Iris pigment epithelial cell (primary cell): ENCODE results near the gene SGSM1.

Experiments
- DNase-seq: peaks from one replicate; pipeline ENCODE4 v3.0.0-alpha.2; 2011; ENCODE audit warnings: low read depth

Gene SGSM1

DNA sequence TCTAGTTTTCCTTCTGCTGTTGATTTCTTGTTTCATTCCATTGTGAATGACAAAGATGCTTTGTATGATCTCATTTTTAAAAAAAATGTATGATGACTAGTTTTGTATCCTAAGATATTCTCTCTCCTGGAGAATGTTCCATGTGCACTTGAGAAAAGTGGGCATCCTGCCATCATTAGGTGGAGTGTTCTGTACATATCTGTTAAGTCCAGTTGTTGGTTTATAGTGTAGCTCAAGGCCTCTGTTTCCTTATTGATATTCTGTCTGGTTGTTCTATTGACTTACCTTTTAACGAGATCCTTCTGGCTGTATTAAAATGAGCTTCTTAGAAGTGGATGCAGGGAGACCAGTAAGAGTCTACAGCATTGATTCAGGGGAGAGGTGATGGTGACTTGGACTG, 35.2 kb downstream of the SGSM1 start:
- no peak for DNase-seq

DNA sequence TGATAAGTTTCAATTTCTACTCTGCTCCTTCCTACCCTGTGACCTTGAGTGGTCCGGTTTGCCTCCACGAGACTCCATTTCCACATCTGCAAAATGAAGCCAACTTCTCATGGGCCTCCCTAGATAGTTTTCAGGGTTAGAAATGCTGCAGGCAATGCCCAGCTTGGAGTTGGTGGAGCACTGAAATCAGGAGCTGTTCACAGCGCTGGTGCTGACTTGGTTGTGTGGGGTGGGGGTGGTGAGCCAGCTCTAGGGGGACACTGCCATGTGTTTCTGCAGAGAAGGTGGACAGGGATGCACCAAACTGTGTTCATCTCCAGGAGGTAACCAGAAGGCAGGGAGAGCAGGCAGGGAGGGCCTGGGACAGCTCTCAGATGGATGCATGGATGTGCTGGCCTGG, 37.0 kb downstream of the SGSM1 start:
- no peak for DNase-seq

DNA sequence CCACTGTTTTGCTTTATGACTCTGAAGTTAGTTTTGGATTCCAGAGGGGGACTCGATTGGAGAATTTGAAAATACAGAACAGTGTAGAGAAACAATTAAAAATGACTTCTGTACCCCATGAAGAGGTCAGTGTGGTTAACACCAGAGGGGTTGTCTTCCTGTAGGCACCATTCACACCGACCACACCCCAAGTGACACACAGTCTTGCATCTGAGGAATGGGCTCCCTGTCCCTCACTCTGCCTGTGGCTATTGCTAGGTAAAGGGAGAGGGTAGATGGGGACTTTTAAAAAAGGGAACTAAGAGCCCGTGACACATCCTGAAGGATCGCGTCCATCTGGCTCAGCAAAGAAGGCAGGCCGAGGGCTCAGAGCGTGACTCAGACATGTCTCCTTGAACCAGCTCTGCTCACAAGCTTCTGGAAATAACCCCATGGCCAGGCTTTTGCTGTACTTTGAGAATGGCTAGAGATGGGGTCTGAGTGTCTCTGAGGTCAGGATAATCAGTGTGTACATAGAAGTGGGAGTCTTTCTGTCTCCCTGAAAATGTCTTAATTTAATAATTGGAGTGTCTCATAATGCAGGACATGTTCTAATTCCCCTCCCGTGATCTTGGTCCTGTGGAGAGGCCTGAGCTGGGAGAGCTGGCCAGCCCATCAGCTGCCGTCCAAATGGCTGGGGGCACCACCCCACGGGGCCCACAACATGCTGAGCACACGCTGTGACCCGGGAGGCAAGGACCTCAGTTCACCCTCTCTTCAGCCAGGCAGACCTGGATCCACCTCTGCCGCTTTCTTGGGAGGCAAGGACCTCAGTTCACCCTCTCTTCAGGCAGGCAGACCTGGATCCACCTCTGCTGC, 39.3 kb downstream of the SGSM1 start:
- peak; percentile 57 for DNase-seq

DNA sequence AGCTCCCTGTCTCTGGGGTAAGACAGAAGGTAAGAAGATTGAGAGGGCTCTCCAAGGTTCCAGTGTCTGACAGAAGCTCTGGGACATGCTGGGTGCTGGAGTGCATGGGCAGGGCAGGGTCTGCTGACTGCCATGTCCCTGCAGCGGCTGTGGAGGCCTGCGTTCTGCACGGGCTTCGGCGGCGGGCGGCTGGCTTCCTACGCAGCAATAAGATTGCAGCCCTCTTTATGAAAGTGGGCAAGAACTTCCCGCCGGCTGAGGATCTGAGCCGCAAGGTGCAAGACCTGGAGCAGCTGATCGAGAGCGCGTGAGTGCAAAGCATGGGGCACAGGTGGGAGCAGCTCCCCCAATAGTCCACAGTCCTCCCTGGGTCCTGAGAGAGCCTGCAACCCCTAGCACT, 41.5 kb downstream of the SGSM1 start:
- DNase-seq, result no peak

DNA sequence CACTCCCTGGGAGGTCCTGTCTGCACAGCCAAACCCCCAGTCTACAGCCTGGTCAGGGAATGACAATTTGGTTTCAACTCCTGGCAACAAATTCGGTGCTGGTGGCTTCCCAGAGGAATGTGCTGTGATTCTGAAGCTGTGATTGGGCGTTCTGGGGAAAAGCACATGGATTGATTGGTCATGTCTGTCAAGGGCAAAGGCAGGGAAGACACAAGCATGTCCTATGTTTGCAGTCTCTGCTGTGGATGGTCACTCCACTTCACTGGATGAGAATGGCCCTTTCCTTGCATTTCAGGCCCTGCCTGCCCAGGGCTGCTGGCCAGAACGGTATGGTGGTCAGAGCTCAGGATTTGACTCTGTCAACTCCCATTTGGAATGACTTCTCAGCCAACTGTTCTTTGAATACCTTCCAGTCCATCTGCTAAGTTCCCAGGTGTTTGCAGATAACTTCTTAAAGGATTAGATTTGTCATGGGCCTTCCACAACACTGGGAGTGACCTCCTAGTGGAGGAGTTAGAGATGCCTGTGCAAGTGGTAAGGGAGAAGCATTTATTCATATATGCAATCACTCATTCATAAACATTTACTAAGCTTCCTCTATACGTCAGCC, 42.7 kb downstream of the SGSM1 start:
- DNase-seq, result no peak

DNA sequence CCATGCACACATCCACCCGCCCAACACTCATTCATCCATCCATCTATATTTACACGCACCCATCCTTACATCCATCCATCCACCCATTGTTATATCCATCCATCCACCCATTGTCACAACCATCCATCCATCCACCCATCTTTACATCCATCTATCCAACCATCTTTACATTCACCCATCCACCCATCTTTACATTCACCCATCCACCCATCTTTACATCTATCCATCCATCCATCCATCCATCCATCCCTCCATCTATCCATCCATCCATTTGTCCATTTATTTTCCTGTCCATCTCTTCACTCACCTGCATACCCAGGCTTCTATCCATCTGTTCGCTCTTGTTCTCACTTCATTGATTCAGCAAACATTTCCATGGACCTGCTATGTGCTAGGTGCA, 49.8 kb downstream of the SGSM1 start:
- DNase-seq, result no peak

DNA sequence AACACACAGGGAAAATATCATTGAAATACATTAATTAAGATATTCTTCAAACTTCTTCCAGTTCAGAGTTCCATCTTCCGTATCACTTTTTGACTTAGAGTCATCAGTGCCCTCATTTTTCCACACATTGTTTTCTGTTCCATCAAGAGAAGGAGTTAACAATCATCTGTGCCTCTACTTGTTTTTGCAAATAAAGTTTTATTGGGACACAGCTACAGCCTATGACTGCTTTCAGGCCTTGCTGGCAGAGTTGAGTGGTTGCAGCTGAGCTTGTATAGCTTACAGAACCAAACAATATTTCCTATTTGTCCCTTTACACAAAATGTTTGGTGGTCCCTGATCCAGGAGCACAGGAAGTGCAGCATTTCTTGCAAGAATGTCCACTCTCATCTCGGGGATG, 51.6 kb downstream of the SGSM1 start:
- no peak for DNase-seq

DNA sequence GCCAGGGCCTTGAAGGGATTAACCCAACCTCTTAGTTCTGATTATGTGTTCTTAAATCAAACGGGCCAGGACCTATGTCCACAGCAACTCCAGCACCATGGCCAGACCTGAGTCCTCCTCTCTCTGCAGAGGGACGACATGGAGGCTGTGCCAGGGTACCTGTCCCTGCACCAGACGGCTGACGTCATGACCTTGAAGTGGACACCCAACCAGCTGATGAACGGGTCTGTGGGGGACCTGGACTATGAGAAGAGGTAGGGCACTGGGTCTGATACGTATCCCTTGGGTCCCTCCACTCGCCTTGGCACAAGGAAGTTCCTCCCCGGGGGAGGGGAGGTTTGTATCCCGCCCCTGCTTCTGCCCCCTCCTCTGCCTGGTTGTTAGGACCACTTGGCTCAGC, 53.6 kb downstream of the SGSM1 start:
- no peak for DNase-seq

DNA sequence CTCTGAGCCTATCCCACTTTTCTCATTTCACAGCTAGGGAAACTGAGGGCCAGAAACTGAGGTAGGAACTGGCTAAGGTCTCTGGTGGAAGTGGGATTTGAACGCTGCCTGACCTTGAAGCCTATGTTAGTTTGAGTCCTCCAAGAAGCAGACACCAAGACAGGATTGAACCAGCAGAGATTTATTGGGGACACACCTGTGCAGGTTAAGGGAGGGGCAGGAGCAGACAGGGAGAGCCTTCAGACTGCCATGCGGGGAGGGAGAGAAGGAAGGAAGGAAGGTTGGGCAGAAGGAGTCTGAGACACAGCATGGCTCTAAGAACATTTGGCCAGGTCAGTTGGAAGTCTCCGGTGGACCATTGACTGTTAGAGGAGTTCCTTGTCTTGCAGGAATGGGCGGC, 59.5 kb downstream of the SGSM1 start:
- DNase-seq, result no peak

DNA sequence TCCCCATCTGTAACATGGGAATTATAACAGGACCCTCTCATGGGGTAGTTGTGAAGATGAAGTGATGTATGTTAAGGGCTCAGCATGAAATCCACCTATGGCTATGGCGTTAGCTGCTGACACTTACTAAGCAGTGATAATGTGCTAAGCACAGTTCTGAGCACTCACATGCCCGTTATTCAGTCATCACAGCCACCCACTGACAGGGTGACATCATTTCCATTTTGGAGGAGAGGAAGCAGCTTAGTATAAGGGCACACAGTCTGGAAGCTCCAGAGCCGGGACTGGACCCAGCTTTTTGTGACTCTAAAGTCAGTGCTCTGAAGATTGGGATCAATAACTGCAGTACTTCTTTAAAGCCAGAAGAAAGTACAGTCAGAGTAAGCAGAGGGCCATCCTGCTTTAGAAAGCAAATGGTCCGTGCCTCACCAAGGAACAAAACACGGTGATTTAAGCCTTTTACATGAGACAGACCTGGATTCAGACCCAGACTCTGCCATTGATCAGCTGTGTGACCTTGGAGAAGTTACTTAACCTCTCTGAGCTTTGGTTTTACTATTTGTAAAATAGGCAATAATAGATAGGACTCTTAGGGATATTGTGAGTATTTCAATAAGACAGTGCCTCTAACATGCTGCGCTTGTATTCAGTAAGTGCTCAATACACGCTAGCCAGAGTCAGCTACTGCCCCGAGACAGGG, 61.5 kb downstream of the SGSM1 start:
- no peak for DNase-seq

DNA sequence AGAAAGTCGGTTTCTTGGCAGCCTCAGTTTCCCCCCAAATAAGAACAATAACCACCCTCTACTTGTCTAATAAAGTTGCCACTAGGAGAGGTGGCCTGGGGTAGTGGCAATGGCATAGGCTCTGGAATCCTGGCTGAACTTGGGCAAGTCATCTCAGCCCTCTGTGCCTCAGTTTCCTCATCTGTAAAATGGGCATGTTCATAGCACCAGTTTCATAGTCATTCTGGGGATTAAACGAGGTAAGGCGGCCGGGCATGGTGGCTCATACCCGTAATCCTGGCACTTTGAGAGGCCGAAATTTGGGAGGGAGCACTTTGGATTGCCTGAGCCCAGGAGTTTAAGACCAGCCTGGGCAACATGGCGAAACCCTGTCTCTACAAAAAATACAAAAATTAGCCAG, 63.0 kb downstream of the SGSM1 start:
- DNase-seq, result no peak

DNA sequence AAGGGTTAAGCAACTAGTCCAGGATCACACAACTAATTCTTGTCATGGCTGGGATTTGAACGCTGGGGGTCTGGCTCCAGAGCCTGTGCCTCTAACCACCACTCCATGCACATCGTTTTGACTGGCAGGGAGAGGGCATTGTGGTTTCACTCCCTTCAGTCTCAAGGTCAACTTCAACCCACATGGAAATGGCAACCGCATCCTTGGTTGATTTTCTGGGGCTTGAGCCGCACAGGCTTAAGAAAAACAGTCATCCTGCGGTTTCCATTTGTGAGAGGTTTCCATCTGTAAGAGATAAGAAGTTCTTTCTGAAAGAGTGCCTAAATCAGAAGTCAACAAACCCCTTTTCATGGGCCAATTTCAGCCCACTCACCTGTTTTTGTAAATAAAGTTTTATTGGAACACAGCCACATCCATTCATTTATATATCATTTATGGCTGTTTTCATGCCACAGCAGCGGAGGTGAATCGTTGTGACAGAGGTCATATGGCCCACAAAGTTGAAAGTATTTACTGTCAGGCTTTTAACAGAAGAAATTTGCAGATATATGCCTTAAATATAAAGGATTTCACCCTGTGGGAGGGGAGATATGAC, 65.7 kb downstream of the SGSM1 start:
- DNase-seq, result peak; percentile 14

DNA sequence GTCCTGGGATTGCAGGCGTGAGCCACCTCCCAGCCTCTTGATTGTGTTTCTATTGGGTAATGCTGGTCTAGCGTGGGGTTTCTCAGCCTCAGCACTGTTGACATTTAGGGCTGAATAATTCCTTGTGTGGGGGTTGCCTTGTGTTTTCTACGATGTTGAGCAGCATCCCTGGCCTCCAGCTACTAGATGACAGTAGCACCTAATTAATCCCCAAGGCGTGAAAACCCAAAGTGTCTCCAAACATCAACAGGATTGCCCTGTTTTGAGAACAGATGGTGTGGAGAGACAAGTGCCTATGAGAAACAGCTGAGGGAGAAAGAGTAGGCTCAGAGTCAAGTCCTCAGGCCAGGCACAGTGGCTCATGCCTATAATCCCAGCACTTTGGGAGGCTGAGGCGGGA, 67.2 kb downstream of the SGSM1 start:
- DNase-seq, result no peak

DNA sequence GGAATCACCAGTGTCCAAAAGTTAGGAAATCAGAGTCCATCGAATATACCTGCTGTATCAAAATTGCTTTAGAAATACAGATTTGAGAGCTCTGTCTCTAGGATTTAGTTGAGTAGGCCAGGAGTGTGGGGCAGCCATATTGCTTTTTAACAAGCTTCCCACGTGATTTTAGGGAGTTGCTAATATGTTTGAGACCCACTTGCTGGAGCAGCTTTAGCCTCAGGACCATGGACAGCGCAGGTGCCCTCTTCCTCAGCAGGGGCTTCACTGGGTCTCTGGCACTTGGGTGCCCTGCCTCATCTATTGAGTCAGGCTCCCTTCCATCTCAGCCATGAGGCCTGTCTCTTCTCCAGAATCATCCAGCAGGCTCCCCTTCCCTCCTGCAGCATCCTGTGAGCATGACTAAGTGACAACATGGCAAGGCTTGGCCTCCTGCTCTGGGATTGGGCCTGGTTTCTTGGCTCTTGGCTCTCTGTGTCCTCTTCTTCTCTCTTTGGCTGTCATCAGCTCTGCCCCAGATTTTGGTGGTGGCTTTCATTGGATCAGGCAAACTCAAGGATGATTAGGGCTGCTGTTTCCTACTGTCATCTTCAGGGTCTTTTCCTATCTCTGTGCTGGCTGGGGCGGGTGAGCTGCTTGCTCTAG, 70.0 kb downstream of the SGSM1 start:
- peak; percentile 11 for DNase-seq

DNA sequence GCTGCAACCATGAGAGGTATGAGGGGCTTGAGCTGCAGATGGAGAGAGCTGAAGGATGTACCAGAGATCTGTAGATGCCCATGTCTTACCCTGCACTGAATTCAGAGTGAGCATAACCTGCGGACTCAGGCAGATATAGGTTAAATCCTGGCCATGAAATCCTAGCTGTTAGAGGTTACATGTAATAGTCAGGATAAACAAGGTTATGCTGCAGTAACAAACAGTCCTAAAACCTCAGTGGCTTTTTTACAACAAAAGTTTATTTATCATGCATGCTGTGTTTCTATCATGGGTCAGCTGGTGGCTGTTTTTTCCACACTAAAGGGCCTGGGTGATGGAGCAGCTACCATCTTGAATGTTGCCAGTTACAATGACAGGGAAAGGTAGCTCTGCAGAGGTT, 70.7 kb downstream of the SGSM1 start:
- no peak for DNase-seq

DNA sequence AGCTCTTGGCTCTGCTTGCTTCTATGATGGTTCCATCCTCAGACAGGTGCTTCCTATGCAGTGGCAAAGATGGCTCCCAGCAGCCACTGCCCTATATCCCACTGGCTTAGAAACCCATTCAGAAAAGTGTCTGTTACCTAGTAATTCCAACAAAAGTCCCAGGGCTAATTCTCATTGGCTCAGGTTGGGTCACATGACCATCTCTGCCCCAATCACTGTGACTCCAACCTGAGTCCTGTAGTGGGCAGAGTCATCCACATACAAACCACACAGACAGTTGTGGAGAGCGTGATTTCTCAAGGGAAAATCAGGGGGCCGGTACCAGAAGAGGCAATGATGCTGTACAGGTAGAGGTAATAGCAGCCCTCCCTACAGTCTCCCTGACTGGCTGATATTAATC, 73.0 kb downstream of the SGSM1 start:
- no peak for DNase-seq

DNA sequence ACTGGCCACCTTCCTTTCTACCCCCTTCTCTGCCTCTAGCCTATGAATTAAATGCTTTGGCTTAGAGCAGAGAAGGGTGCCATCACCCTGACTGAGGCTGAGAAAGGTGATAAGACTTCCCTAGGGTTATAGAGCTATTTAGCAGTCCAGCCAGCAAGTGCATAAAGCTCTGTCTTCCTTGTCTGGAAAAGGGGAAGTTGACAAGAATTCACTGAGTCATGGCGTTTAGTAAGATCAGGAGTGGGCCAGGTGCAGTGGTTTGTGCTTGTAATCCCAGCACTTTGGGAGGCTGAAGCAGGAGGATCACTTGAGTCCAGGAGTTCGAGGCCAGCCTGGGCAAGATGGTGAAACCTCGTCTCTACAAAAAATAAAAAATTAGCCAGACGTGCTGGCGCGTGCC, 77.4 kb downstream of the SGSM1 start:
- DNase-seq, result no peak

DNA sequence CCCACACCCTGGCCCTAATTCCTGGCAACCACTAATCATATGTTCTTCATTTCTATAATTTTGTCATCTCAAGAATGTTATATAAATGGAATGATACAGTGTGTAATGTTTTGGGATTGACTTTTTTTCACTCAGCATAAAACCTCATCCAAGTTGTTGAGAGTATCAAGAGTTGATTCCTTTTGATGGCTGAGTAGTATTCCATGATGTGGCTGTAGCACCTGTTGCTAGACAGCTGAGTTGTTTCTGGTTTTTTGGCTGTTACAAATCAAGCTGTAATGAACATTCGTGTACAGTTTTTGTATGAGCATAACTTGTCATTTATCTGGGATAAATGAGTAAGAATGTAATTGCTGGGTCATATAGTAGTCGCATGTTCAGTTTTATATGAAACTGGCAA, 81.2 kb downstream of the SGSM1 start:
- DNase-seq, result no peak

DNA sequence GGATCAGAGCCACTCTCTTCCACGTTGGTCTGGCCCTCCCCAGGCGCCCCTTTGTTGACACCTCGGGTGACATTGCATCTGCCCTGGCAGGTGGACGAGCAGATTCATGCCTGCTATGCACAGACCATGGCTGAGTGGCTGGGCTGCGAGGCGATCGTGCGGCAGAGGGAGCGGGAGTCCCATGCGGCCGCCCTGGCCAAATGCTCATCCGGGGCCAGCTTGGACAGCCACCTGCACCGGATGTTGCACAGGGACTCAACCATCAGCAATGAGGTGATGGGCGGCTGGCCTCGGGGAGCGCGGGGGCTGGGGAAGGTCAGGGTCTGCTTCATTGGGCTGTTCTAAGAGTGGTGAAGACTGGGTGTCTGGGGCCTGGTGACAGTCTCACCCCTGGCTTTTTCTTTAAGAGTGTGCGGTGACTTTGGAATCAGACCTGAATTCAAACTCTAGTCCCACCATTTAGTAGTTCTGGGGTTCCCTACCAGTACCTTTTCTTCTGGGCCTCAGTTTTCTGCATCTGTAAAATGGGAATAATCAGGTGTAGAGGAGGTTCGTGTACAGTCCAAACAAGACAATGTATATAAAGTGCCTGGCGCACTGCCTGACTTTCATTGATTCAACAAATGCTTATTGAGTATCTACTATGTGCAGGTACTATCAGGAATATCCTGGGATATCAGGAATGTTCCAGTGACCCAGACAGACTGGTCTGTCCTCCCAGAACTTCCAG, 87.5 kb downstream of the SGSM1 start:
- no peak for DNase-seq

DNA sequence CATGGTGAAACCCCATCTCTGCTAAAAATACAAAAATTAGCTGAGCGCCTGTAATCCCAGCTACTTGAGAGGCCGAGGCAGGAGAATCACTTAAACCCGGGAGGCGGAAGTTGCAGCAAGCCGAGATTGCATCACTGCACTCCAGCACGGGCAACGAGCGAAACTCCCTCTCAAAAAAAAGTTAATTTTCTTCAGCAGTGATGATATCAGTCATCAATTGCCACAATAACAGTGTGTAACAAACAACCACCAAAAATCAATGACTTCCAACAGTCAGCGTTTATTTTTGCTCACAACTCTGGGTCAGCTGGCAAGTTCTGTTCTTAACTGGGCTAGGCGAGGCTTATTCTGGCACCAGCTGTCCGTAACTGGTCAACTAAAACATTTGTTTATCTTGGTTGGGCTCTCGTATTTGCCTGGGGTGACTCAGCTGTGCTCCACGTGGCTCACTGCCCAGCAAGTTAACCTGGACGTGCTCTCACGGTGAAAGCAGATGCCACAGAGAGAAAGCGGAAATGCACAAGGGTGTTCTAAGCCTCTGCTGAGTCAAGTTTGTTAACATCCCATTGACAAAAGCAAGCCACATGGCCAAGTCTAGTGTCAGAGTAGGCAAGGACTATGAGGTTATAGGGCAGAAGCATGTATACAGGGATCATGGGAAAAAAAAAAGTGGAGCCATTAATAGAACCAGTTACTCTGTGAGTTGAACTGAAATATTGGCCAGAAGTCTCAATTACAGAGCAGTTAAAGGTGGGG, 88.4 kb downstream of the SGSM1 start:
- peak; percentile 99 for DNase-seq

DNA sequence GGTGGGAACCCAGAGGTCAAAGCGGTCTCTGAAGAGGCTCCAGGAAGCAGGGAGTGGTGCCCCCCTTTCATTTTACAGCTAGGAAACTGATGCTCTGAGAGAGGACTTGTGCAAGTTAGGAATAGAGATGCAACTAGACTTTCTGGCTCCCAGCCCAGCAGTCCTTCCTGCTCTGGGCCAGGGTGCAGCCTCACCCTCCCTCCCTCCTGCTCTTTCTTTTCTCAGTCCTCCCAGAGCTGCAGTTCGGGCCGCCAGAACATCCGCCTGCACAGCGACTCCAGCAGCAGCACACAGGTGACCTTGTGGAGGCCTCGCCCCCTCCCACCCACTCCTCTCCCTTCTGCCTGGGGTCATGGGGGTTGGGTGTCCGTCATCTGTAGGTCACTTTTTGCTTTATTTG, 89.0 kb downstream of the SGSM1 start:
- peak; percentile 90 for DNase-seq
